Fibroblast of lung (primary cell): Measurements from ENCODE around the gene KIAA1191. TPM values are rescaled to one million over a fixed set of nuclear protein-coding genes. Genes with fewer than 3 reads are reported as not detected.

ENCODE experiments used
- DNase-seq, 2 donors: peaks; one replicate each; pipeline versions ENCODE4 v3.0.0 to v3.0.0-alpha.2; 2010; ENCODE audit warnings: low read depth in 2 of 2
- H2AFZ ChIP-seq: 2 replicates; pipeline ENCODE4 v1.5.1; 2012; ENCODE audit warnings: low read length, control low read depth, inconsistent platforms
- H3K27ac ChIP-seq: 2 replicates; pipeline ENCODE4 v1.5.1; 2011; ENCODE audit warnings: low read length, control low read depth; ENCODE audit not compliant: insufficient read depth
- H3K27me3 ChIP-seq: 2 replicates; pipeline ENCODE4 v1.5.1; 2011; ENCODE audit warnings: mild to moderate bottlenecking, low read length; ENCODE audit not compliant: control insufficient read depth, insufficient read depth
- H3K36me3 ChIP-seq: 2 replicates; pipeline ENCODE4 v1.5.1; 2011; ENCODE audit warnings: low read length; ENCODE audit not compliant: control insufficient read depth, insufficient read depth
- H3K4me1 ChIP-seq: 2 replicates; pipeline ENCODE4 v1.5.1; 2011; ENCODE audit warnings: low read length; ENCODE audit not compliant: control insufficient read depth, insufficient read depth; ENCODE audit errors: extremely low read depth
- H3K4me2 ChIP-seq: 2 replicates; pipeline ENCODE4 v1.5.1; 2011; ENCODE audit warnings: low read length, control low read depth; ENCODE audit not compliant: insufficient read depth; ENCODE audit errors: extremely low read depth
- H3K4me3 ChIP-seq, 4 experiments: fragments of 200-600 bp in 1 of 4; sonication (generic) in 1 of 4; replicated peaks in 1 of 4; 2 replicates each; pipeline ENCODE4 v1.5.1; 2011 to 2016; ENCODE audit warnings: low read length in 4 of 4, low read depth in 3 of 4, mild to moderate bottlenecking in 3 of 4, control low read depth in 2 of 4, inconsistent platforms in 1 of 4, mixed read lengths in 1 of 4; ENCODE audit not compliant: insufficient read depth in 1 of 4; ENCODE audit errors: control extremely low read depth in 1 of 4
- H3K79me2 ChIP-seq: 2 replicates; pipeline ENCODE4 v1.5.1; 2012; ENCODE audit warnings: mild to moderate bottlenecking, low read length, inconsistent platforms; ENCODE audit not compliant: control insufficient read depth, insufficient read depth
- H3K9ac ChIP-seq: 2 replicates; pipeline ENCODE4 v1.5.1; 2011; ENCODE audit warnings: mild to moderate bottlenecking, low read length, control low read depth; ENCODE audit not compliant: insufficient read depth
- H3K9me3 ChIP-seq: 2 replicates; pipeline ENCODE4 v1.5.1; 2012; ENCODE audit warnings: low read depth, low read length; ENCODE audit not compliant: control insufficient read depth, insufficient read depth
- H4K20me1 ChIP-seq: 2 replicates; pipeline ENCODE4 v1.5.1; 2011; ENCODE audit warnings: low read length; ENCODE audit not compliant: control insufficient read depth, insufficient read depth; ENCODE audit errors: extremely low read depth
- EZH2 ChIP-seq: IDR thresholded peaks from 2 replicates; pipeline ENCODE4 v1.5.1; 2012; ENCODE audit warnings: low read length, control low read depth, mild to moderate bottlenecking; ENCODE audit errors: missing control alignments
- polyA plus RNA-seq, 2 donors: library from polyadenylated mRNA; depleted of rRNA in 1 of 2; stranded (reverse) in 1 of 2; unstranded in 1 of 2; fragments of >200 nt; gene quantifications; 2 replicates each; pipeline ENCODE4 v1.2.1, GENCODE V29; 2011 to 2012; ENCODE audit warnings: missing spikeins in 1 of 2
- total RNA-seq: library from RNA; depleted of rRNA; stranded (reverse); fragments of >200 nt; gene quantifications from 2 replicates; pipeline ENCODE4 v1.2.1, GENCODE V29; 2014
- TF ChIP-seq, protein P1 (sequence below), 2 donors: IDR thresholded peaks in 1 of 2; conservative IDR thresholded peaks in 1 of 2; 1 replicate in 1 of 2; 2 replicates in 1 of 2; pipeline ENCODE4 v1.5.1; 2011 to 2012; ENCODE audit warnings: low read length in 2 of 2, control low read depth in 1 of 2, inconsistent platforms in 1 of 2, low read depth in 1 of 2, mild to moderate bottlenecking in 1 of 2

KIAA1191 gene
- total and polyA plus RNA-seq, 2 donors (not counting 1 experiment from before 2014, with no cell fraction given): 89.5 to 101 TPM

DNA sequence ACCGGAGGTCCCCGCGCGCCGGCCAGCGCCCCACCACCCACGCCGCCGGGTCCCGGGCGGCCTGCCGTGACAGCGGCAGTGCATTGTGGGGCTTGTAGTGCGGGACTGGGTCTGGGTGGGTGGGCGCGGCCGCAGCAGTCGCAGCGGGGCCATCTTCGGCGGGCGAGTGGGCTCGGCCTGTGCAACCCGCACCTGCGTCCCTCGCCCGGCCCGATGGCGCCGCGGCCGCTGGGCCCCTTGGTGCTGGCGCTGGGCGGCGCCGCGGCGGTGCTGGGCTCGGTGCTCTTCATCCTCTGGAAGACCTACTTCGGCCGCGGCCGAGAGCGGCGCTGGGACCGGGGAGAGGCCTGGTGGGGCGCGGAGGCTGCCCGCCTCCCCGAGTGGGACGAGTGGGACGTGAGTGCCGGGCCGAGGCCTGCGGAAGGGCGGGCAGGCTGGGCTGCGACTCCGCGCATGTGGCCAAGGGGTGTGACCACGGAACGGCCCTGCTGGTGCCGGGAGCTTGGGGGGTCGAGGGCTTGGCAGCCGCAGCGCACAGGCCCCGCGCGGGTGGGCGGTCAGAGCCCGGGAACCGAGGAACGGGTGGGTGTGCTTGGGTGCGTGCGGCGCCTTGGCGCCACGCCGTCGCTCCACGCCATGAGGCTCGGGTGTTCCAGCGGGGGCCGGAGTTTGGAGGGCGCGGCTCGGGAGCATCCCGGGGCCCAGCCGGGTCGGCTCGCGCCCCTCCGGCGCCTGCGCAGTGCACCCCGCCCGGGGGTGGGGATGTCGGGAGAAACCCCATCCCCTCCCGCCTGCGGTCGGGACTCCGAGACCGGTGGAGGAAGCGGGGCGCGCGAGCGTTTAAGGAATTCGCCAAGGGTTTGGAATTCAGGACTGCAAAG, 4.0 kb upstream of the KIAA1191 start, which contains the start of gene ARL10:
ARL10 (plus strand) TSS at position 137 of the 881 bp plus-strand sequence; CDS start at position 214, 77 bp downstream.
- peaks cover 2% of the 10 kb centered on the region for H3K4me1 ChIP-seq
- H4K20me1 ChIP-seq: no peaks in the 10 kb centered on the region
- peak within 1 kb of the TSS; percentile 82 for H3K9ac ChIP-seq
- H3K27me3 ChIP-seq: no peaks in the 10 kb centered on the region
- no peaks in the 10 kb centered on the region for H3K36me3 ChIP-seq
- peaks cover 9% of the 10 kb centered on the region for H3K79me2 ChIP-seq
- H3K4me3 ChIP-seq: peak within 1 kb of the TSS; percentile 55 to 74 (median 69)
- H3K27ac ChIP-seq: peak within 1 kb of the TSS; percentile 57
- H2AFZ ChIP-seq: peak within 1 kb of the TSS; percentile 89
- H3K4me2 ChIP-seq: peak within 1 kb of the TSS; percentile 92
- no peak for TF ChIP-seq EZH2
- TF ChIP-seq, protein P1, sequence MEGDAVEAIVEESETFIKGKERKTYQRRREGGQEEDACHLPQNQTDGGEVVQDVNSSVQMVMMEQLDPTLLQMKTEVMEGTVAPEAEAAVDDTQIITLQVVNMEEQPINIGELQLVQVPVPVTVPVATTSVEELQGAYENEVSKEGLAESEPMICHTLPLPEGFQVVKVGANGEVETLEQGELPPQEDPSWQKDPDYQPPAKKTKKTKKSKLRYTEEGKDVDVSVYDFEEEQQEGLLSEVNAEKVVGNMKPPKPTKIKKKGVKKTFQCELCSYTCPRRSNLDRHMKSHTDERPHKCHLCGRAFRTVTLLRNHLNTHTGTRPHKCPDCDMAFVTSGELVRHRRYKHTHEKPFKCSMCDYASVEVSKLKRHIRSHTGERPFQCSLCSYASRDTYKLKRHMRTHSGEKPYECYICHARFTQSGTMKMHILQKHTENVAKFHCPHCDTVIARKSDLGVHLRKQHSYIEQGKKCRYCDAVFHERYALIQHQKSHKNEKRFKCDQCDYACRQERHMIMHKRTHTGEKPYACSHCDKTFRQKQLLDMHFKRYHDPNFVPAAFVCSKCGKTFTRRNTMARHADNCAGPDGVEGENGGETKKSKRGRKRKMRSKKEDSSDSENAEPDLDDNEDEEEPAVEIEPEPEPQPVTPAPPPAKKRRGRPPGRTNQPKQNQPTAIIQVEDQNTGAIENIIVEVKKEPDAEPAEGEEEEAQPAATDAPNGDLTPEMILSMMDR (conservative IDR thresholded peaks at IDR 0.05 in 1 of 2, IDR thresholded peaks at IDR 0.05 in 1 of 2; ENCODE audit: low read depth in 1 of 2, low read length in 2 of 2): no peak
- peak; percentile 47 to 72 for DNase-seq
- no peaks in the 10 kb centered on the region for H3K9me3 ChIP-seq

DNA sequence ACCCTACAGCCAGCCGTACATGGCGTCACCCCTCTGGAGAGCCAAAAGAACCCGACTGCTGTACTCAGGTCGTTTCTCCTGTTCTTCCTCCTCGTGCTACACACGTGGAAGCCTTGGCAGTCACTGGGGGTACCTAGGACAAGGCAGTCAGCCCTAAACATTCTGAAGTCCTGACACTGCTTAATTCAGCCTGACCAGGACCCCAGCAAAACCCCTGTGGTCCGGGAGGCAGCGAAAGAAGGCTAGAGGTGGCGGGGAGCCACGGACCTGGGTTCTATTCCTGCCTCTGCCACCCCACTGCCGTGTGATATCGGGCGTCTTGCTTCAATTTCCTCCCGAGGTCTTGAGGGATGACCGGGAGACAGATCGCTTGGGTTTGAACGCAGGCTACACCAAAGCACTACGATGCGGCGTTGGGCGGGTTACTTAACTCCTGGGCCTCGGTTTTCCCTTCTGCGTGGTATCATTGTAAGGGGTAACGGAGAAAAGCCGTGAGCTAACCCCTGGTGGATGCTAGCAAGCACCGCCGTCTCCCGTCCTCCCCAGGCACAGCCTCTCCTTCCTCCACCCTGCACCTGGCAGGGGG, 3.3 kb upstream of the KIAA1191 start:
- H2AFZ ChIP-seq: peak overlapping the region; percentile 89
- H3K27ac ChIP-seq: peak overlapping the region; percentile 57
- H3K9me3 ChIP-seq: no peaks in the 10 kb centered on the region
- peaks cover 2% of the 10 kb centered on the region for H3K4me1 ChIP-seq
- peak overlapping the region; percentile 44 for H3K4me2 ChIP-seq
- no peaks in the 10 kb centered on the region for H3K36me3 ChIP-seq
- DNase-seq: no peak
- TF ChIP-seq EZH2: no peak
- TF ChIP-seq, protein P1 (conservative IDR thresholded peaks at IDR 0.05 in 1 of 2, IDR thresholded peaks at IDR 0.05 in 1 of 2; ENCODE audit: low read depth in 1 of 2, low read length in 2 of 2): no peak
- peak overlapping the region; percentile 55 to 74 (median 69) for H3K4me3 ChIP-seq
- H3K9ac ChIP-seq: peak overlapping the region; percentile 82
- H4K20me1 ChIP-seq: no peaks in the 10 kb centered on the region
- no peaks in the 10 kb centered on the region for H3K27me3 ChIP-seq
- H3K79me2 ChIP-seq: peaks cover 11% of the 10 kb centered on the region

DNA sequence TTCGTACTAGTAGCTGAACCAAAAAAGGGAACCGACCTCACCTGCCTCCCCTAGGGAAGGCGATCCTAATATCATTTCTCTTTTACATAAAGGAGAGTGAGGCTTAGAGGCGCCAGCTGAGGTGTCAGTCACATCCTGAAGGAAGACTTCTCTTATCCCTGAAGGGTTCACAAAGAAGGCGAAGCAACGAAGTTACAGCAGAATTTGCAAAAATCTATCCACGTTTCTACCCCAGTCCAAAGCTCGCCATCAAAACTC, 598 bp upstream of the KIAA1191 start:
- no peak overlapping the region for H3K9ac ChIP-seq
- no peak for DNase-seq
- H3K36me3 ChIP-seq: peaks cover 2% of the 10 kb centered on the region

More for the DNA sequence above, 598 bp upstream of the KIAA1191 start:
- Histone ChIP-seq H3K9me3 (no peaks in the 10 kb centered on the region), H3K4me1 (peaks cover 4% of the 10 kb centered on the region), H2AFZ (peak overlapping the region; percentile 96), H4K20me1 (no peaks in the 10 kb centered on the region), H3K4me3 (peak overlapping the region; percentile 88 to 99 (median 90)), H3K4me2 (peak overlapping the region; percentile 73), H3K79me2 (peaks cover 28% of the 10 kb centered on the region), H3K27ac (no peak overlapping the region), H3K27me3 (no peaks in the 10 kb centered on the region)
- TF ChIP-seq EZH2: no peak
- TF ChIP-seq, protein P1 (conservative IDR thresholded peaks at IDR 0.05 in 1 of 2, IDR thresholded peaks at IDR 0.05 in 1 of 2; ENCODE audit: low read depth in 1 of 2, low read length in 2 of 2): no peak
